ENCODE results near the gene PAX2.

The PAX2 gene

GRCh38 chr10:100715445-100716385 lies 29.7 kb upstream of the PAX2 start:
- peaks cover 2% of the 10 kb centered on the region for H3K4me1 Mint-ChIP-seq (ENCODE audit: low read depth)
- no peak overlapping the region for H3K27ac Mint-ChIP-seq
- no peak overlapping the region for H3K4me3 Mint-ChIP-seq
- H3K27me3 Mint-ChIP-seq (ENCODE audit: low read depth): peaks cover 93% of the 10 kb centered on the region
- no peaks in the 10 kb centered on the region for H3K9me3 Mint-ChIP-seq
- peaks cover 4% of the 10 kb centered on the region for H3K36me3 Mint-ChIP-seq (ENCODE audit: low read depth)

- Mint-ChIP-seq H3K36me3 (ENCODE audit: low read depth) (peaks cover 1% of the 10 kb centered on the region), H3K27me3 (ENCODE audit: low read depth) (peaks cover 90% of the 10 kb centered on the region), H3K4me3 (no peak overlapping the region), H3K9me3 (no peaks in the 10 kb centered on the region), H3K4me1 (ENCODE audit: low read depth) (peaks cover 2% of the 10 kb centered on the region), H3K27ac (no peak overlapping the region)
Measured at GRCh38 chr10:100717166-100717565, 28.2 kb upstream of the PAX2 start.

- H3K4me3 Mint-ChIP-seq: no peak overlapping the region
- no peaks in the 10 kb centered on the region for H3K9me3 Mint-ChIP-seq
- peaks cover 2% of the 10 kb centered on the region for H3K4me1 Mint-ChIP-seq (ENCODE audit: low read depth)
- no peak overlapping the region for H3K27ac Mint-ChIP-seq
- H3K27me3 Mint-ChIP-seq (ENCODE audit: low read depth): peaks cover 88% of the 10 kb centered on the region
- peaks cover 1% of the 10 kb centered on the region for H3K36me3 Mint-ChIP-seq (ENCODE audit: low read depth)
Measured at GRCh38 chr10:100718197-100718742, 27.1 kb upstream of the PAX2 start.

GRCh38 chr10:100723180-100723579 lies 22.2 kb upstream of the PAX2 start:
- H3K27me3 Mint-ChIP-seq (ENCODE audit: low read depth): peaks cover 83% of the 10 kb centered on the region
- H3K27ac Mint-ChIP-seq: no peak overlapping the region
- peaks cover 2% of the 10 kb centered on the region for H3K4me1 Mint-ChIP-seq (ENCODE audit: low read depth)
- no peaks in the 10 kb centered on the region for H3K36me3 Mint-ChIP-seq (ENCODE audit: low read depth)
- H3K9me3 Mint-ChIP-seq: no peaks in the 10 kb centered on the region
- no peak overlapping the region for H3K4me3 Mint-ChIP-seq

- peaks cover 2% of the 10 kb centered on the region for H3K4me1 Mint-ChIP-seq (ENCODE audit: low read depth)
- H3K4me3 Mint-ChIP-seq: no peak overlapping the region
- H3K27ac Mint-ChIP-seq: peak overlapping the region; percentile 69
- no peaks in the 10 kb centered on the region for H3K36me3 Mint-ChIP-seq (ENCODE audit: low read depth)
- H3K27me3 Mint-ChIP-seq (ENCODE audit: low read depth): peaks cover 83% of the 10 kb centered on the region
- H3K9me3 Mint-ChIP-seq: no peaks in the 10 kb centered on the region
Measured at GRCh38 chr10:100723770-100724530, 21.4 kb upstream of the PAX2 start.

GRCh38 chr10:100724531-100725027 lies 20.8 kb upstream of the PAX2 start:
- Mint-ChIP-seq H3K36me3 (ENCODE audit: low read depth) (no peaks in the 10 kb centered on the region), H3K4me3 (no peak overlapping the region), H3K4me1 (ENCODE audit: low read depth) (peaks cover 4% of the 10 kb centered on the region), H3K9me3 (no peaks in the 10 kb centered on the region), H3K27ac (no peak overlapping the region), H3K27me3 (ENCODE audit: low read depth) (peaks cover 83% of the 10 kb centered on the region)

- H3K4me3 Mint-ChIP-seq: no peak overlapping the region
- no peak overlapping the region for H3K27ac Mint-ChIP-seq
- peaks cover 83% of the 10 kb centered on the region for H3K27me3 Mint-ChIP-seq (ENCODE audit: low read depth)
- H3K36me3 Mint-ChIP-seq (ENCODE audit: low read depth): no peaks in the 10 kb centered on the region
- peaks cover 4% of the 10 kb centered on the region for H3K4me1 Mint-ChIP-seq (ENCODE audit: low read depth)
- no peaks in the 10 kb centered on the region for H3K9me3 Mint-ChIP-seq
Measured at GRCh38 chr10:100725071-100725471, 20.3 kb upstream of the PAX2 start.

- Mint-ChIP-seq H3K36me3 (ENCODE audit: low read depth) (no peaks in the 10 kb centered on the region), H3K27me3 (ENCODE audit: low read depth) (peaks cover 86% of the 10 kb centered on the region), H3K9me3 (no peaks in the 10 kb centered on the region), H3K27ac (no peak overlapping the region), H3K4me1 (ENCODE audit: low read depth) (peaks cover 6% of the 10 kb centered on the region), H3K4me3 (no peak overlapping the region)
Measured at GRCh38 chr10:100725869-100726426, 19.4 kb upstream of the PAX2 start.

- peaks cover 90% of the 10 kb centered on the region for H3K27me3 Mint-ChIP-seq (ENCODE audit: low read depth)
- H3K27ac Mint-ChIP-seq: no peak overlapping the region
- no peaks in the 10 kb centered on the region for H3K36me3 Mint-ChIP-seq (ENCODE audit: low read depth)
- peaks cover 10% of the 10 kb centered on the region for H3K4me1 Mint-ChIP-seq (ENCODE audit: low read depth)
- H3K4me3 Mint-ChIP-seq: no peak overlapping the region
- H3K9me3 Mint-ChIP-seq: no peaks in the 10 kb centered on the region
Measured at GRCh38 chr10:100727808-100728207, 17.6 kb upstream of the PAX2 start.

GRCh38 chr10:100728928-100729861 lies 16.2 kb upstream of the PAX2 start:
- Mint-ChIP-seq H3K27me3 (ENCODE audit: low read depth) (peaks cover 92% of the 10 kb centered on the region), H3K36me3 (ENCODE audit: low read depth) (no peaks in the 10 kb centered on the region), H3K9me3 (no peaks in the 10 kb centered on the region), H3K4me3 (no peak overlapping the region), H3K4me1 (ENCODE audit: low read depth) (peaks cover 8% of the 10 kb centered on the region), H3K27ac (no peak overlapping the region)

GRCh38 chr10:100729862-100730724 lies 15.3 kb upstream of the PAX2 start:
- Mint-ChIP-seq H3K27me3 (ENCODE audit: low read depth) (peaks cover 98% of the 10 kb centered on the region), H3K27ac (no peak overlapping the region), H3K9me3 (no peaks in the 10 kb centered on the region), H3K4me3 (peak overlapping the region; percentile 71), H3K4me1 (ENCODE audit: low read depth) (peaks cover 15% of the 10 kb centered on the region), H3K36me3 (ENCODE audit: low read depth) (peaks cover 3% of the 10 kb centered on the region)

- peaks cover 3% of the 10 kb centered on the region for H3K36me3 Mint-ChIP-seq (ENCODE audit: low read depth)
- H3K9me3 Mint-ChIP-seq: no peaks in the 10 kb centered on the region
- H3K27me3 Mint-ChIP-seq (ENCODE audit: low read depth): peaks cover 95% of the 10 kb centered on the region
- peak overlapping the region; percentile 5 for H3K4me3 Mint-ChIP-seq
- peaks cover 15% of the 10 kb centered on the region for H3K4me1 Mint-ChIP-seq (ENCODE audit: low read depth)
- no peak overlapping the region for H3K27ac Mint-ChIP-seq
Measured at GRCh38 chr10:100730725-100731406, 14.5 kb upstream of the PAX2 start.
